ENCODE data around the gene ADAM33. TPM values are rescaled to one million over a fixed set of nuclear protein-coding genes. Genes with fewer than 3 reads are reported as not detected.

The ADAM33 gene
- total and polyA plus RNA-seq, 4 donors: 0.11 to 1.2 (median 0.60) TPM

- 94% methylated on average over 23 of the region's 23 CpGs for WGBS
- no peak overlapping the region for H3K4me3 ChIP-seq (ENCODE audit: low read depth in 1 of 3, low read length in 3 of 3)
- TF ChIP-seq HNF4G (IDR thresholded peaks at IDR 0.05) (no peak), FOXA2 (IDR thresholded peaks at IDR 0.05) (no peak), RAD21 (IDR thresholded peaks at IDR 0.05) (no peak), ATF3 (IDR thresholded peaks at IDR 0.05) (no peak), YY1 (IDR thresholded peaks at IDR 0.05) (no peak), EGR1 (IDR thresholded peaks at IDR 0.05; ENCODE audit: low read depth in 2 of 2) (no peak), ZBTB33 (IDR thresholded peaks at IDR 0.05) (no peak), GABPA (IDR thresholded peaks at IDR 0.05 in 1 of 2, conservative IDR thresholded peaks at IDR 0.05 in 1 of 2) (no peak), MAX (IDR thresholded peaks at IDR 0.05) (no peak), HNF4A (conservative IDR thresholded peaks at IDR 0.05) (no peak), NR2F2 (IDR thresholded peaks at IDR 0.05) (no peak), FOXA1 (IDR thresholded peaks at IDR 0.05) (no peak), JUND (IDR thresholded peaks at IDR 0.05) (no peak), TAF1 (conservative IDR thresholded peaks at IDR 0.05) (no peak), RXRA (IDR thresholded peaks at IDR 0.05) (no peak), SP1 (IDR thresholded peaks at IDR 0.05) (no peak)
- TF ChIP-seq, protein P1, sequence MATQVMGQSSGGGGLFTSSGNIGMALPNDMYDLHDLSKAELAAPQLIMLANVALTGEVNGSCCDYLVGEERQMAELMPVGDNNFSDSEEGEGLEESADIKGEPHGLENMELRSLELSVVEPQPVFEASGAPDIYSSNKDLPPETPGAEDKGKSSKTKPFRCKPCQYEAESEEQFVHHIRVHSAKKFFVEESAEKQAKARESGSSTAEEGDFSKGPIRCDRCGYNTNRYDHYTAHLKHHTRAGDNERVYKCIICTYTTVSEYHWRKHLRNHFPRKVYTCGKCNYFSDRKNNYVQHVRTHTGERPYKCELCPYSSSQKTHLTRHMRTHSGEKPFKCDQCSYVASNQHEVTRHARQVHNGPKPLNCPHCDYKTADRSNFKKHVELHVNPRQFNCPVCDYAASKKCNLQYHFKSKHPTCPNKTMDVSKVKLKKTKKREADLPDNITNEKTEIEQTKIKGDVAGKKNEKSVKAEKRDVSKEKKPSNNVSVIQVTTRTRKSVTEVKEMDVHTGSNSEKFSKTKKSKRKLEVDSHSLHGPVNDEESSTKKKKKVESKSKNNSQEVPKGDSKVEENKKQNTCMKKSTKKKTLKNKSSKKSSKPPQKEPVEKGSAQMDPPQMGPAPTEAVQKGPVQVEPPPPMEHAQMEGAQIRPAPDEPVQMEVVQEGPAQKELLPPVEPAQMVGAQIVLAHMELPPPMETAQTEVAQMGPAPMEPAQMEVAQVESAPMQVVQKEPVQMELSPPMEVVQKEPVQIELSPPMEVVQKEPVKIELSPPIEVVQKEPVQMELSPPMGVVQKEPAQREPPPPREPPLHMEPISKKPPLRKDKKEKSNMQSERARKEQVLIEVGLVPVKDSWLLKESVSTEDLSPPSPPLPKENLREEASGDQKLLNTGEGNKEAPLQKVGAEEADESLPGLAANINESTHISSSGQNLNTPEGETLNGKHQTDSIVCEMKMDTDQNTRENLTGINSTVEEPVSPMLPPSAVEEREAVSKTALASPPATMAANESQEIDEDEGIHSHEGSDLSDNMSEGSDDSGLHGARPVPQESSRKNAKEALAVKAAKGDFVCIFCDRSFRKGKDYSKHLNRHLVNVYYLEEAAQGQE (IDR thresholded peaks at IDR 0.05): no peak
- TF ChIP-seq, protein P2, sequence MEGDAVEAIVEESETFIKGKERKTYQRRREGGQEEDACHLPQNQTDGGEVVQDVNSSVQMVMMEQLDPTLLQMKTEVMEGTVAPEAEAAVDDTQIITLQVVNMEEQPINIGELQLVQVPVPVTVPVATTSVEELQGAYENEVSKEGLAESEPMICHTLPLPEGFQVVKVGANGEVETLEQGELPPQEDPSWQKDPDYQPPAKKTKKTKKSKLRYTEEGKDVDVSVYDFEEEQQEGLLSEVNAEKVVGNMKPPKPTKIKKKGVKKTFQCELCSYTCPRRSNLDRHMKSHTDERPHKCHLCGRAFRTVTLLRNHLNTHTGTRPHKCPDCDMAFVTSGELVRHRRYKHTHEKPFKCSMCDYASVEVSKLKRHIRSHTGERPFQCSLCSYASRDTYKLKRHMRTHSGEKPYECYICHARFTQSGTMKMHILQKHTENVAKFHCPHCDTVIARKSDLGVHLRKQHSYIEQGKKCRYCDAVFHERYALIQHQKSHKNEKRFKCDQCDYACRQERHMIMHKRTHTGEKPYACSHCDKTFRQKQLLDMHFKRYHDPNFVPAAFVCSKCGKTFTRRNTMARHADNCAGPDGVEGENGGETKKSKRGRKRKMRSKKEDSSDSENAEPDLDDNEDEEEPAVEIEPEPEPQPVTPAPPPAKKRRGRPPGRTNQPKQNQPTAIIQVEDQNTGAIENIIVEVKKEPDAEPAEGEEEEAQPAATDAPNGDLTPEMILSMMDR (IDR thresholded peaks at IDR 0.05; ENCODE audit: low read depth, low read length, missing input control): no peak
- peaks cover 0 to 3% (median 0%) of the 10 kb centered on the region in 4 donors for H3K9me3 ChIP-seq (ENCODE audit: control insufficient read depth in 4 of 4, low read length in 3 of 4)
- H3K27ac ChIP-seq (ENCODE audit: low read depth in 1 of 2, low read length in 2 of 2): no peak overlapping the region
- H3K27me3 ChIP-seq (ENCODE audit: control insufficient read depth in 4 of 4, insufficient read depth in 4 of 4, low read length in 3 of 4): no peaks in the 10 kb centered on the region
- no peaks in the 10 kb centered on the region for H3K36me3 ChIP-seq (ENCODE audit: control insufficient read depth in 4 of 4, insufficient read depth in 3 of 4, low read depth in 1 of 4, low read length in 3 of 4)
- no peak for DNase-seq (ENCODE audit: low spot score)
- no peak overlapping the region for H3K9ac ChIP-seq (ENCODE audit: low read depth in 1 of 2, low read length in 2 of 2)
- H3K4me1 ChIP-seq (ENCODE audit: control insufficient read depth in 4 of 4, insufficient read depth in 4 of 4, low read length in 3 of 4): no peaks in the 10 kb centered on the region
Observed at GRCh38 chr20:3692706-3693294, 11.0 kb upstream of the ADAM33 start.
